ENCODE results near the gene NSG2.

GRCh38 chr5:174140452-174141020, 95.0 kb downstream of the NSG2 start:
- no peak for TF ChIP-seq POLR2A (IDR thresholded peaks at IDR 0.05; ENCODE audit: low read depth, low read length)
- no peak for TF ChIP-seq POLR2AphosphoS5 (IDR thresholded peaks at IDR 0.05; ENCODE audit: low read depth, low read length)
- no peak for TF ChIP-seq TAF1 (IDR thresholded peaks at IDR 0.05; ENCODE audit: low read depth, low read length)
- TF ChIP-seq SPI1 (IDR thresholded peaks at IDR 0.05; ENCODE audit: low read depth, low read length), result no peak
- no peak for TF ChIP-seq POU2F2 (IDR thresholded peaks at IDR 0.05; ENCODE audit: low read depth, low read length)
